GM23338 (cell line): Measurements from ENCODE around the gene ARHGAP11A. TPM values are rescaled to one million over a fixed set of nuclear protein-coding genes. Genes with fewer than 3 reads are reported as not detected.

Source experiments
- ATAC-seq: fragments of 200-7000 bp; cut with Tn5 transposase; 3 replicates; pipeline ENCODE4 v1.9.1; 2020
- DNase-seq: peaks from one replicate; pipeline ENCODE4 v3.0.0-alpha.2; 2015; ENCODE audit warnings: low spot score
- H2AFZ ChIP-seq: fragments of 200-600 bp; sonication (generic); 2 replicates; pipeline ENCODE4 v1.8.0; 2016; ENCODE audit warnings: antibody characterized with exemption, mild to moderate bottlenecking, moderate library complexity
- H3F3A ChIP-seq: fragments of 200-600 bp; sonication (generic); replicated peaks from 2 replicates; pipeline ENCODE4 v1.8.0; 2017; ENCODE audit warnings: antibody characterized with exemption, mixed run types, low read depth
- H3K27ac ChIP-seq: fragments of 200-600 bp; sonication (generic); 2 replicates; pipeline ENCODE4 v1.6.1; 2016; ENCODE audit warnings: low read depth
- H3K27me3 ChIP-seq: fragments of 200-600 bp; sonication (generic); 2 replicates; pipeline ENCODE4 v1.8.0; 2016; ENCODE audit warnings: mild to moderate bottlenecking, mixed run types, moderate library complexity; ENCODE audit not compliant: insufficient read depth
- H3K36me3 ChIP-seq: fragments of 200-600 bp; sonication (generic); 2 replicates; pipeline ENCODE4 v1.8.0; 2016; ENCODE audit warnings: mild to moderate bottlenecking; ENCODE audit not compliant: insufficient read depth
- H3K4me1 ChIP-seq: fragments of 200-600 bp; sonication (generic); 2 replicates; pipeline ENCODE4 v1.8.0; 2016; ENCODE audit warnings: mild to moderate bottlenecking, moderate library complexity; ENCODE audit not compliant: insufficient read depth
- H3K4me2 ChIP-seq: fragments of 200-600 bp; sonication (generic); 2 replicates; pipeline ENCODE4 v1.7.1; 2017; ENCODE audit warnings: mixed run types
- H3K4me3 ChIP-seq: fragments of 200-600 bp; sonication (generic); 2 replicates; pipeline ENCODE4 v1.6.1; 2016; ENCODE audit warnings: mixed run types
- H3K79me2 ChIP-seq: fragments of 200-600 bp; sonication (generic); replicated peaks from 2 replicates; pipeline ENCODE4 v1.8.0; 2017; ENCODE audit warnings: mild to moderate bottlenecking; ENCODE audit not compliant: insufficient read depth
- H3K9me2 ChIP-seq: fragments of 200-600 bp; sonication (generic); 2 replicates; pipeline ENCODE4 v1.8.0; 2017; ENCODE audit not compliant: insufficient read depth
- H4K20me1 ChIP-seq: fragments of 200-600 bp; sonication (generic); replicated peaks from 2 replicates; pipeline ENCODE4 v1.8.0; 2017; ENCODE audit warnings: mild to moderate bottlenecking; ENCODE audit not compliant: insufficient read depth
- H3K27ac Mint-ChIP-seq: 2 replicates; pipeline ENCODE4 v1.8.0; 2020; ENCODE audit warnings: inconsistent platforms, mild to moderate bottlenecking, moderate library complexity, mixed read lengths
- H3K27me3 Mint-ChIP-seq: 3 replicates; pipeline ENCODE4 v1.8.0; 2022; ENCODE audit warnings: low read depth, mild to moderate bottlenecking, moderate library complexity, mixed read lengths, inconsistent platforms; ENCODE audit not compliant: insufficient read depth, poor library complexity
- H3K36me3 Mint-ChIP-seq: 3 replicates; pipeline ENCODE4 v1.8.0; 2021; ENCODE audit warnings: low read depth, mild to moderate bottlenecking, inconsistent platforms, moderate library complexity, mixed read lengths
- H3K4me1 Mint-ChIP-seq: 3 replicates; pipeline ENCODE4 v1.8.0; 2020; ENCODE audit warnings: mild to moderate bottlenecking, inconsistent platforms, mixed read lengths
- H3K4me3 Mint-ChIP-seq: 3 replicates; pipeline ENCODE4 v1.8.0; 2021; ENCODE audit warnings: moderate library complexity, mild to moderate bottlenecking, inconsistent platforms, mixed read lengths
- H3K9me3 Mint-ChIP-seq: 3 replicates; pipeline ENCODE4 v1.8.0; 2020; ENCODE audit warnings: moderate library complexity, mild to moderate bottlenecking, inconsistent platforms, mixed read lengths
- CREB1 ChIP-seq: fragments of 250-450 bp; sonication (Bioruptor Pico); IDR thresholded peaks from 2 replicates; pipeline ENCODE4 v1.5.0; 2020; ENCODE audit warnings: low read depth, mild to moderate bottlenecking, moderate library complexity
- CTCF ChIP-seq, 2 experiments: fragments of 200-600 bp in 1 of 2; sonication (generic) in 1 of 2; conservative IDR thresholded peaks; 2 replicates each; pipeline versions ENCODE4 v1.5.1 to v1.6.1; 2016 to 2017; ENCODE audit warnings: antibody characterized with exemption in 2 of 2, low read depth in 2 of 2, mild to moderate bottlenecking in 2 of 2, moderate library complexity in 1 of 2
- ETS1 ChIP-seq: IDR thresholded peaks from 2 replicates; pipeline ENCODE4 v1.6.1; 2016; ENCODE audit warnings: antibody characterized with exemption
- EZH2 ChIP-seq: fragments of 200-600 bp; sonication (generic); IDR thresholded peaks from one replicate; pipeline ENCODE4 v1.8.0; 2017; ENCODE audit warnings: antibody characterized with exemption, mild to moderate bottlenecking, low read depth; ENCODE audit not compliant: unreplicated experiment
- EZH2phosphoT487 ChIP-seq: fragments of 200-600 bp; sonication (generic); IDR thresholded peaks from one replicate; pipeline ENCODE4 v1.8.1; 2018; ENCODE audit warnings: antibody characterized with exemption; ENCODE audit not compliant: unreplicated experiment
- JUNB ChIP-seq: IDR thresholded peaks from one replicate; pipeline ENCODE4 v1.6.1; 2016; ENCODE audit warnings: antibody characterized with exemption; ENCODE audit not compliant: unreplicated experiment
- NANOG ChIP-seq: IDR thresholded peaks from 2 replicates; pipeline ENCODE4 v1.6.1; 2016; ENCODE audit warnings: antibody characterized with exemption, borderline replicate concordance
- POLR2AphosphoS5 ChIP-seq: IDR thresholded peaks from 2 replicates; pipeline ENCODE4 v1.6.1; 2016; ENCODE audit warnings: antibody characterized with exemption, low read depth
- ZNF114 ChIP-seq: fragments of 250-450 bp; sonication (Bioruptor Pico); IDR thresholded peaks from 2 replicates; pipeline ENCODE4 v1.5.0; 2020; ENCODE audit warnings: mild to moderate bottlenecking, moderate library complexity
- ZNF331 ChIP-seq: fragments of 250-450 bp; sonication (Bioruptor Pico); IDR thresholded peaks from 2 replicates; pipeline ENCODE4 v1.5.0; 2020; ENCODE audit warnings: low read depth, mild to moderate bottlenecking, moderate library complexity
- polyA plus RNA-seq: library from polyadenylated mRNA; unstranded; fragments of >200 nt; fragmentation: Nextera tagmentation; extraction: Ambion mirVana; gene quantifications from 2 replicates; pipeline ENCODE4 v1.2.1, GENCODE V29; 2016
- total RNA-seq: library from RNA; depleted of rRNA; stranded (reverse); fragments of >200 nt; shearing (Covaris generic); gene quantifications from 2 replicates; pipeline ENCODE4 v1.2.3, GENCODE V29; 2014

ARHGAP11A gene
- total and polyA plus RNA-seq, 2 experiments from 2014 or later = 28.3 to 43.1 TPM

- Histone ChIP-seq H4K20me1 (peaks cover 8% of the 10 kb centered on the region; the same call in 1 of the 2 replicates), H3K27ac (no peak overlapping the region), H3K27me3 (no peaks in the 10 kb centered on the region), H2AFZ (no peak overlapping the region), H3K36me3 (no peaks in the 10 kb centered on the region), H3K4me2 (no peak overlapping the region), H3K9me2 (no peaks in the 10 kb centered on the region), H3K4me1 (peaks cover 1% of the 10 kb centered on the region; the same call in 1 of the 2 replicates), H3K79me2 (0 out of 2 replicates have a peak, but pooled peaks cover 4% of the 10 kb centered on the region), H3F3A (no peaks in the 10 kb centered on the region), H3K4me3 (no peak overlapping the region)
- Mint-ChIP-seq H3K4me1 (peaks cover 2% of the 10 kb centered on the region; the same call in 2 of the 3 replicates), H3K9me3 (no peaks in the 10 kb centered on the region), H3K27me3 (no peaks in the 10 kb centered on the region), H3K36me3 (peaks cover 6% of the 10 kb centered on the region; the same call in 1 of the 3 replicates), H3K27ac (no peak overlapping the region), H3K4me3 (no peak overlapping the region)
- no peak for DNase-seq
- no peak for ATAC-seq
- TF ChIP-seq JUNB (no peak), ETS1 (no peak), ZNF331 (CRISPR knock-in tag) (no peak), NANOG (no peak), CTCF (conservative IDR thresholded peaks at IDR 0.05; ENCODE audit: low read depth in 2 of 2) (no peak)
These were observed 44.2 kb downstream of the ARHGAP11A start for GRCh38 chr15:32659340-32660155.

- Mint-ChIP-seq H3K9me3 (no peaks in the 10 kb centered on the region), H3K27ac (no peak overlapping the region), H3K4me3 (no peak overlapping the region), H3K27me3 (no peaks in the 10 kb centered on the region), H3K36me3 (no peaks in the 10 kb centered on the region; the same call in 2 of the 3 replicates), H3K4me1 (peaks cover 7% of the 10 kb centered on the region)
- DNase-seq = no peak
- Histone ChIP-seq H3K9me2 (no peaks in the 10 kb centered on the region), H3K27me3 (no peaks in the 10 kb centered on the region), H4K20me1 (peaks cover 5% of the 10 kb centered on the region; the same call in 1 of the 2 replicates), H3K79me2 (0 out of 2 replicates have a peak, but pooled peaks cover 4% of the 10 kb centered on the region), H2AFZ (no peak overlapping the region), H3K36me3 (no peaks in the 10 kb centered on the region), H3F3A (no peaks in the 10 kb centered on the region), H3K27ac (no peak overlapping the region), H3K4me3 (no peak overlapping the region), H3K4me2 (no peak overlapping the region), H3K4me1 (peaks cover 4% of the 10 kb centered on the region; the same call in 1 of the 2 replicates)
- no peak for ATAC-seq
- no peak for TF ChIP-seq EZH2phosphoT487
- no peak for TF ChIP-seq ZNF331 (CRISPR knock-in tag)
- no peak for TF ChIP-seq POLR2AphosphoS5
- no peak for TF ChIP-seq EZH2
- no peak for TF ChIP-seq NANOG
- TF ChIP-seq CTCF (conservative IDR thresholded peaks at IDR 0.05; ENCODE audit: low read depth in 2 of 2) = no peak
- no peak for TF ChIP-seq ZNF114 (CRISPR knock-in tag)
- no peak for TF ChIP-seq CREB1 (CRISPR knock-in tag)
- TF ChIP-seq JUNB = no peak
These were observed 48.4 kb downstream of the ARHGAP11A start for GRCh38 chr15:32663671-32664070.
